Fibroblast of pulmonary artery (primary cell): ENCODE data around the gene NDUFV3.
"Not testable (repeated sequence)": the region's sequence is repeated elsewhere in the genome, so short reads cannot be mapped to it uniquely, and the experiment has no call there.

Source experiments
- DNase-seq: peaks from one replicate; pipeline ENCODE4 v3.0.0-alpha.2; 2010; ENCODE audit warnings: low read depth
- H3K4me3 ChIP-seq: replicated peaks from 2 replicates; pipeline ENCODE4 v1.5.1; 2011; ENCODE audit warnings: low read depth, mild to moderate bottlenecking, control low read depth, low read length, moderate library complexity
- CTCF ChIP-seq: IDR thresholded peaks from 2 replicates; pipeline ENCODE4 v1.5.1; 2011; ENCODE audit warnings: mild to moderate bottlenecking, control low read depth, low read length, inconsistent platforms; ENCODE audit errors: missing control alignments

The NDUFV3 gene

DNA sequence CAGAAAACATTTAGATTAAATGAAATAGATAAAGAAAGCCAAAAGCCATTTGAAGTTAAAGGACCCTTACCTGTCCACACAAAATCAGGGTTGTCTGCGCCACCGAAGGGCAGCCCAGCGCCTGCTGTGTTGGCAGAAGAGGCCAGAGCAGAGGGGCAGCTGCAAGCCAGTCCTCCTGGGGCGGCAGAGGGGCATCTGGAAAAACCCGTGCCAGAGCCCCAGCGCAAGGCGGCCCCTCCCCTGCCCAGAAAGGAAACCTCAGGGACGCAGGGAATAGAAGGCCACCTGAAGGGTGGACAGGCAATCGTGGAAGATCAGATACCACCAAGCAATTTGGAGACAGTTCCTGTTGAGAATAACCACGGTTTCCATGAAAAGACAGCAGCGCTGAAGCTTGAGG is 10.7 kb downstream of the NDUFV3 start:
- no peak for DNase-seq
- no peak overlapping the region for H3K4me3 ChIP-seq
- TF ChIP-seq CTCF: no peak

DNA sequence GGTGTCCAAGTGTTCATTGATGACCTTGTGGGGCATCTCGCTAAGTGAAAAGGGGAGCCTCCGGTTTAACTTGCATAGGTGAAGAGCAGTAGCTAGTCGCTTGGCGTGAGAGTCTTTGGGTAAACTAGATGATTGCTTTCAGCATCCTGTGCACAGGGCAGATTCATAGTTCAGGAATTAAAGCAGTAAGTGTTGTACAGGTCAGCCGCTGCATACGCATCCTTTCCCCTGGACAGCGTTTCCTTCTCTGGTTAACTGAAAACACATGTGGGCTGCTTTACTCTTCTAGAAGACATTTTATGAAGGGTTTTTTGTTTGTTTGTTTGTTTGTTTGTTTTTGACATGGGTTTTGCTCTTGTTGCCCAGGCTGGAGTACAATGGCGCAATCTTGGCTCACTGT is 12.1 kb downstream of the NDUFV3 start:
- no peak for DNase-seq
- TF ChIP-seq CTCF: no peak
- no peak overlapping the region for H3K4me3 ChIP-seq

- H3K4me3 ChIP-seq: no peak overlapping the region
- TF ChIP-seq CTCF: no peak
- no peak for DNase-seq
Observed at GRCh38 chr21:42906233-42906632, 13.1 kb downstream of the NDUFV3 start.

DNA sequence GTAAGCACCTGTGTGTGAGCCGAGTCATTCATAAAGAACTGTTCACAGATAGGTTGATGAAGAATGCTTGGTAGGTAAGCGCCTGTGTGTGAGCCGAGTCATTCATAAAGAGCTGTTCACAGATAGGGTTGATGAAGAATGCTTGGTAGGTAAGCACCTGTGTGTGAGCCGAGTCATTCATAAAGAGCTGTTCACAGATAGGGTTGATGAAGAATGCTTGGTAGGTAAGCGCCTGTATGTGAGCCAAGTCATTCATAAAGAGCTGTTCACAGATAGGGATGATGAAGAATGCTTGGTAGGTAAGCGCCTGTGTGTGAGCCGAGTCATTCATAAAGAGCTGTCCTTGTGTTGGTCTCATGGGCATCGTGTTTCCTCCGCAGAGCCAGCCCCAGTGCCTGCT is 15.4 kb downstream of the NDUFV3 start:
- H3K4me3 ChIP-seq, DNase-seq: not testable (repeated sequence)

GRCh38 chr21:42911920-42912319 is 18.8 kb downstream of the NDUFV3 start:
- not testable (repeated sequence) for DNase-seq, H3K4me3 ChIP-seq

- TF ChIP-seq CTCF: no peak
- no peak overlapping the region for H3K4me3 ChIP-seq
- no peak for DNase-seq
Observed at GRCh38 chr21:42913476-42913875, 20.4 kb downstream of the NDUFV3 start.

- no peak for TF ChIP-seq CTCF
- no peak overlapping the region for H3K4me3 ChIP-seq
- no peak for DNase-seq
Observed at GRCh38 chr21:42918291-42918690, 25.2 kb downstream of the NDUFV3 start.

DNA sequence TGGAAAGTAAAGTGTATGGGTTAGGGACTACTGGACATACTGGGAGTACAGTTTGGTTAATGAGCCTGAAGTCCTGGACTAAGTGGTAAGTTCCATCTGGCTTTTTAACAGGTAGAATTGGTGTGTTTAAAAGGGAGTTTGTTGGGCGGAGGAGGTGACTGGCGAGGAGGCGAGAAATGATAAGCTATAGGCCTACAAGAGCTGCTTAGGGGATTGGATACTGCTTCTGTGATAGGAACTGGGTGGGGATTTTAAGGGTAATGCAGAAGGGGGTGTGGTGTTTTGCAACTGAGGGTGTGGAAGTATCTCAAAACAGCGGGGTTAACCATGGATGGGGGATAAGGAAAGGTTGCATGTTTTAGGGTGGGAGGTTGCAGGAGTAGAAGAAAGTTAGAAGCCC is 28.8 kb downstream of the NDUFV3 start:
- no peak overlapping the region for H3K4me3 ChIP-seq
- no peak for DNase-seq
- no peak for TF ChIP-seq CTCF
